ENCODE results near the gene ANKZF1. TPM values are rescaled to one million over a fixed set of nuclear protein-coding genes. Genes with fewer than 3 reads are reported as not detected.
A peak's percentile ranks its signal among the peaks of the same experiment; 100 is the strongest.
"Not testable (repeated sequence)": the region's sequence is repeated elsewhere in the genome, so short reads cannot be mapped to it uniquely, and the experiment has no call there.

The ANKZF1 gene
- total RNA-seq, 1 donor from 2014 or later: 46.1 TPM

DNA sequence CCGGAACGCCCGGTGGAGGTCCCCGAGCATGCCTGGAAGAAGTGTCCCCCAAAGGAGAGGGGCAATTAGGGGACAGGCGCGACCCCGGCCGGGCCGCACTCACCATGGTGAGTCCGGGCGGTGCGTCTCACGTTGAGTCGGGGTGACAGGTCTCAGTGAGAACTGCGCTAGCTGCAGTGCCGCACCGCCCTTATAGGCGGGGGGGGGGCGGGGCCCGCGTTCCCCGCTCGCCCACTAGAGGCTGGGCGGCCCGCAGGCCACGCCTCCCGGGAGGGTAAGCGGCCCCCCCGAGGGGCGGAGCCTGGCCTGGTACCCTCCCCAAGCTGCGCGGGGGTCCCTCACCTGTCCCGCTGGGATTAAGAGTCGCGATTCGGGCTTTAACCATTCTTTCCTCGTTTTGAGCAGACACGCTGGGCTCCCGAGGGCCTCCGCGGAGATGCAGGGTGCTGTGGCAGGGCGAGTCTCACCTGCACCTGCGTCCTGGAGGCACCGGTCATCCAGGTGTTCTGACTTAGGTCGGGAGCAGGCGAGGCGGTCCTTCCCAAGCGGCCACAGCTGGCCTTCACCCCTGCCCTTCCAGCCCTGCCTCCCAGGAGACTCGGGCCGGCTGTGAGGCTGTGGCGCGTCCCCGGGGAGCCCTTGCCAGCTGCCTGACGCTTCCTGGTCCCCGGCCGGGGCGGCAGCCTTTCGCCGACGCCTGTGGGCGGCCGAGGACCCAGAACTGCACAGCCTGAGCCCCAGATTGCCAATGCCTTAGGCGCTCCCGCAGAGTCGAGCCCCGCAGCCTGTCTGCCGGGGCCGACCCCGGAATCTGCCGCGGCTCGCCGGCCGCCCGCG, 24.4 kb downstream of the ANKZF1 start, which contains the start of gene TUBA4A:
TUBA4A (minus strand) TSS at position 166 of the 837 bp plus-strand sequence; CDS start at position 106, 60 bp downstream.
- ATAC-seq: peak; percentile 94

DNA sequence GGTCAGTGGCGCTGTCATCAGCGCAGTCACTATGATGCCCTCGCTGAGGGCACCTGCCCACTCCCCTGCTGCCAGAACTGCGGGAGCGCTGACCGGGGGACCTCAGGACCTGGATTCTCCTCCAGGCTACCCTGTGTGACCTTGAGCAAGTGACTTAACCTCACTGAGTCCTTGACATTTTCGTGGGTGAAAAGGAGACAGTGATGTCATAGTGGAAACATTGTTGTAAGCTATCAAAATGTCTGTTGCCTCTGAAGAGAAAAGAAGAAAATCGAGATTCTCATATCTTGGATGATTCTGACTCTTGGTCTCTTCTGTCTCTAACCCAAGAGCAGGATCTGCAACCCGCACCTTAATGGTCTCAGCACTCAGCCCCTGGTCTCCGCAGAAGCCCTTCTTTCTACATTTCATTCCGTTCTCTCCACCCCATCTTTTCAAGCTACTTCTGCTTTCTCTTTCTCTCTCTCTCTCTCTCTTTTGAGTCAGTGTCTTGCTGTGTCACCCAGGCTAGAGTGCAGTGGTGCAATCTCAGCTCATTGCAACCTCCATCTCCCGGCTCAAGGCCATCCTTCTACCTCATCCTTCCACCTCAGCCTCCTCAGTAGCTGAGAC, 25.1 kb downstream of the ANKZF1 start:
- DNase-seq (no peak), ATAC-seq (peak; percentile 5 to 21)
- peaks cover 38% of the 10 kb centered on the region for H3K4me1 ChIP-seq
- no peaks in the 10 kb centered on the region for H3K27me3 ChIP-seq (ENCODE audit: low read depth)
- TF ChIP-seq, protein P1, sequence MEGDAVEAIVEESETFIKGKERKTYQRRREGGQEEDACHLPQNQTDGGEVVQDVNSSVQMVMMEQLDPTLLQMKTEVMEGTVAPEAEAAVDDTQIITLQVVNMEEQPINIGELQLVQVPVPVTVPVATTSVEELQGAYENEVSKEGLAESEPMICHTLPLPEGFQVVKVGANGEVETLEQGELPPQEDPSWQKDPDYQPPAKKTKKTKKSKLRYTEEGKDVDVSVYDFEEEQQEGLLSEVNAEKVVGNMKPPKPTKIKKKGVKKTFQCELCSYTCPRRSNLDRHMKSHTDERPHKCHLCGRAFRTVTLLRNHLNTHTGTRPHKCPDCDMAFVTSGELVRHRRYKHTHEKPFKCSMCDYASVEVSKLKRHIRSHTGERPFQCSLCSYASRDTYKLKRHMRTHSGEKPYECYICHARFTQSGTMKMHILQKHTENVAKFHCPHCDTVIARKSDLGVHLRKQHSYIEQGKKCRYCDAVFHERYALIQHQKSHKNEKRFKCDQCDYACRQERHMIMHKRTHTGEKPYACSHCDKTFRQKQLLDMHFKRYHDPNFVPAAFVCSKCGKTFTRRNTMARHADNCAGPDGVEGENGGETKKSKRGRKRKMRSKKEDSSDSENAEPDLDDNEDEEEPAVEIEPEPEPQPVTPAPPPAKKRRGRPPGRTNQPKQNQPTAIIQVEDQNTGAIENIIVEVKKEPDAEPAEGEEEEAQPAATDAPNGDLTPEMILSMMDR (IDR thresholded peaks at IDR 0.05): no peak
- peak overlapping the region; percentile 72 for H3K4me3 ChIP-seq
- peaks cover 9% of the 10 kb centered on the region for H3K36me3 ChIP-seq
- peak overlapping the region; percentile 85 for H3K27ac ChIP-seq
- intact Hi-C loops (cut with DNase I): no loop called here
- H3K9me3 ChIP-seq: no peaks in the 10 kb centered on the region

More for the DNA sequence above, 24.4 kb downstream of the ANKZF1 start, which contains the start of gene TUBA4A:
- intact Hi-C loops (cut with DNase I): no loop called here
- peaks cover 45% of the 10 kb centered on the region for H3K4me1 ChIP-seq
- H3K4me3 ChIP-seq: peak within 1 kb of the TSS; percentile 72
- H3K9me3 ChIP-seq: no peaks in the 10 kb centered on the region
- peaks cover 9% of the 10 kb centered on the region for H3K36me3 ChIP-seq
- H3K27ac ChIP-seq: peak within 1 kb of the TSS; percentile 85
- TF ChIP-seq, protein P1 (IDR thresholded peaks at IDR 0.05): peak; percentile 14
- H3K27me3 ChIP-seq (ENCODE audit: low read depth): no peaks in the 10 kb centered on the region
- peak; percentile 93 for DNase-seq

DNA sequence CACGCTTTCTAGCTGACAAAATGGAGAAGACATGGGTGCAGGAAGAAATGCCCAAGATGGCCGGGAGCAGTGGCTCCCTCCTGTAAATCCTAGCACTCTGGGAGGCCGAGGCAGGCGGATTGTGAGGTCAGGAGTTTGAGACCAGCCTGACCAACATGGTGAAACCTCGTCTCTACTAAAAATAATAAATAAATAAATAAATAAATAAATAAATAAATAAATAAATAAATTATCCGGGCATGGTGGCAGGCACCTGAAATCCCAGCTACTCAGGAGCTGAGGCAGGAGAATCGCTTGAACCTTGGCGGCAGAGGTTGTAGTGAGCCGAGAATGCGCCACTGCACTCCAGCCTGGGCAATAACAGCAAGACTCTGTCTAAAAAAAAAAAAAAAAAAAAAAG, 29.3 kb downstream of the ANKZF1 start:
- intact Hi-C loops (cut with DNase I); DNase-seq; H3K27me3 ChIP-seq (ENCODE audit: low read depth); H3K4me3 ChIP-seq; H3K27ac ChIP-seq; H3K9me3 ChIP-seq; H3K36me3 ChIP-seq; ATAC-seq: not testable (repeated sequence)
- peaks cover 13% of the 10 kb centered on the region for H3K4me1 ChIP-seq

DNA sequence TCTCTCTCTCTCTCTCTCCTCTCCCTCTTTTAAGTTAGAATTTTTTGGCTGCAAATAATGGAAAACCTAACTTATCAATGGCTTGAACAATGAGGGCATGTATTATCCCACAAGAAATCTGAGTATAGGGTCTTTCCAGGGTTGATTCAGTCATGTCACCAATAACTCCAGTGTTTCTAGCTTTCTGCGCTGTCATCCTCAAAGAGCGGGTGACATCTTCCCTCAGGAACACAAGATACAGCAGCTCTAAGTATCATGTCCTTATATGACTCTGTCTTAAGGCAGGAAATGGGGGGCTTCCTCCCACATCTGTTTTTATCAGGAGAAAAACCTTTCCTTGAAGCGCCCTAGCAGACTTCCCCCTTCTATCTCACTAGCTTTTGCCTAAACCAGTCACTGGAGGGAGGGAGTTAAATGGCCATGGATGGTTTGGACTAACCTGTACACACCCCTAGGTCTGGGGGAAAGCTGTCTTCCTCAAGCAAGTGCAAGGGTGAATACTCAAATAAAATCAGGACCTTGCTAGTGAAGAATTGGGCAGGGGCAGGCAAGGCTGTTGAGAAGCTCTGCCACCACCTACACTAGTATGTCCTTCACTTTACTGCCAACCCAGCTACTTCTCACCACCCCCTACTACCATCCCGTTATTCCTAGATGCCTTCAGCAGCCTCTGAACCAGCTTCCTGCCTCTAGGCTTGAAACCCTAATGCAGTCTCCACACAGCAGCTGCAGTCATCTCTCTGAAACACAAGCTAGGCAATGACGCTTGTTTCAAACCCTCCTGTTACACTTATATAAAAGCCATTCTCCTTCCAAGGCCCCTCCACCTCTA, 31.6 kb downstream of the ANKZF1 start:
- intact Hi-C loops (cut with DNase I): no loop called here
- H3K27me3 ChIP-seq (ENCODE audit: low read depth): peaks cover 6% of the 10 kb centered on the region
- H3K4me3 ChIP-seq: no peak overlapping the region
- H3K36me3 ChIP-seq: no peaks in the 10 kb centered on the region
- TF ChIP-seq, protein P1 (IDR thresholded peaks at IDR 0.05): no peak
- DNase-seq: no peak
- no peak overlapping the region for H3K27ac ChIP-seq
- H3K9me3 ChIP-seq: no peaks in the 10 kb centered on the region
- ATAC-seq: no peak
- no peaks in the 10 kb centered on the region for H3K4me1 ChIP-seq

DNA sequence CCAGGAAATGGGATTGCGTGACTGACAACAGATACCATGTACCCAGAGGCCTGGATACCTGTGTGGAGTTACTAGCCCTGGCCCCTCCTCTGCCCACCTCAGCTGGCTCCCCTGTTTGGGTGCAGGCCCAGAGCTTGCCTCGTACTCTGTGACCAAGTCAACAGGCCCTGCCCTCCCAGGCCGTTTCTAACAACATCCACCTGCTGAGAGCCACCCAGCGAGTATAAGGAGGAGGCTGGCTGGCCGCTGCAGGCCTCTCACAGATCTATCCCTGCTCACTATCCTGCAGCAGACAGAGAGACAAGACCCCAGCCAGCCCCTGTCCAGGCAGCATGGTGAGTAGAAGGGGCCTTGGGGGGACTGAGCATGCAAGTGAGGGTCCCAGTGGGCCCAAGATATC, 36.6 kb downstream of the ANKZF1 start:
- DNase-seq: peak; percentile 52
- ATAC-seq: peak; percentile 13 to 22
- no peak overlapping the region for H3K27ac ChIP-seq
- H3K27me3 ChIP-seq (ENCODE audit: low read depth): no peaks in the 10 kb centered on the region
- intact Hi-C loops (cut with DNase I): no loop called here
- no peaks in the 10 kb centered on the region for H3K9me3 ChIP-seq
- TF ChIP-seq, protein P1 (IDR thresholded peaks at IDR 0.05): no peak
- H3K4me1 ChIP-seq: no peaks in the 10 kb centered on the region
- H3K36me3 ChIP-seq: no peaks in the 10 kb centered on the region
- no peak overlapping the region for H3K4me3 ChIP-seq
